Peyer's patch (tissue), 4 donors: ENCODE results near the gene FOXP2. TPM values are rescaled to one million over a fixed set of nuclear protein-coding genes. Genes with fewer than 3 reads are reported as not detected.
"Not testable (repeated sequence)": the region's sequence is repeated elsewhere in the genome, so short reads cannot be mapped to it uniquely, and the experiment has no call there.

ENCODE experiments used
- DNase-seq, 3 donors: peaks; one replicate each; pipeline ENCODE4 v3.0.0-alpha.2; 2017 to 2019
- H3K27ac ChIP-seq, 4 donors: fragments of 200-600 bp; sonication (generic); one replicate each; pipeline ENCODE4 v1.5.1; 2016 to 2019
- H3K27me3 ChIP-seq, 2 donors: fragments of 200-600 bp; sonication (generic); one replicate each; pipeline ENCODE4 v1.5.1; 2019
- H3K36me3 ChIP-seq, 3 donors: fragments of 200-600 bp; sonication (generic); one replicate each; pipeline ENCODE4 v1.5.1; 2016 to 2019
- H3K4me1 ChIP-seq, 4 donors: fragments of 200-600 bp; sonication (generic); one replicate each; pipeline ENCODE4 v1.5.1; 2016 to 2019
- H3K4me3 ChIP-seq, 4 donors: fragments of 200-600 bp; sonication (generic); 1 replicate in 3 of 4; 2 replicates in 1 of 4; pipeline ENCODE4 v1.5.1; 2016 to 2019; ENCODE audit warnings: mild to moderate bottlenecking in 1 of 4
- H3K9me3 ChIP-seq, 4 donors: fragments of 200-600 bp; sonication (generic); one replicate each; pipeline ENCODE4 v1.5.1; 2016 to 2019; ENCODE audit warnings: mild to moderate bottlenecking in 1 of 4
- POLR2A ChIP-seq, 2 donors: fragments of 450-650 bp; IDR thresholded peaks; one replicate each; pipeline ENCODE4 v1.5.1; 2017; ENCODE audit warnings: antibody characterized with exemption in 2 of 2, mild to moderate bottlenecking in 2 of 2, moderate library complexity in 2 of 2
- total RNA-seq, 4 donors: library from RNA; depleted of rRNA; stranded (reverse); fragments of >200 nt; gene quantifications; one replicate each; pipeline ENCODE4 v1.1.0, GENCODE V29; 2016
- TF ChIP-seq, protein P1 (sequence below), 6 experiments: fragments of 450-650 bp in 4 of 6; fragments of 200-600 bp in 2 of 6; sonication (generic) in 1 of 6; IDR thresholded peaks; one replicate each; pipeline ENCODE4 v1.5.1; 2017 to 2019; ENCODE audit warnings: antibody characterized with exemption in 6 of 6, mild to moderate bottlenecking in 3 of 6, moderate library complexity in 1 of 6

The FOXP2 gene
- total RNA-seq, 4 donors from 2014 or later: 10.5 to 46.2 (median 31.3) TPM

DNA sequence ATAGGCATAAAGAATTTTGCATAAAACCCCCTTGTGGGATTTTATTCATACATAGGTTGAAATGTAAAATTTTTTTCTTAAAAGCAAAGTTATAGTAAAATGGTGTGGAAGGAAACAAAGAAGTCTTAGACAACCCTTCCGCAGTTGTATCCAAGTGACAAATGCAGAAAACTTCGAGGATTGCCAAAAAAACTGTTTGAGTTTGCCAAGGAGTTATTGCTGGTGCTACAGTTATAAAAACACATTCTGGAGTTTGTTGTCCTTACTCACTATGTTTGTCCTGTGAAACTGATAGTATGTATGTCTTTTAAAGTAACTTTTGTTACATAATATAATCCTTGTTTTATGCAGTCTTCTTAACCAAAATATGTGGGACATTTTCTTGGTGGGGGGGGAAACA, 120.3 kb downstream of the FOXP2 start:
- no peaks in the 10 kb centered on the region for H3K36me3 ChIP-seq
- H3K27ac ChIP-seq: no peak overlapping the region
- TF ChIP-seq, protein P1, sequence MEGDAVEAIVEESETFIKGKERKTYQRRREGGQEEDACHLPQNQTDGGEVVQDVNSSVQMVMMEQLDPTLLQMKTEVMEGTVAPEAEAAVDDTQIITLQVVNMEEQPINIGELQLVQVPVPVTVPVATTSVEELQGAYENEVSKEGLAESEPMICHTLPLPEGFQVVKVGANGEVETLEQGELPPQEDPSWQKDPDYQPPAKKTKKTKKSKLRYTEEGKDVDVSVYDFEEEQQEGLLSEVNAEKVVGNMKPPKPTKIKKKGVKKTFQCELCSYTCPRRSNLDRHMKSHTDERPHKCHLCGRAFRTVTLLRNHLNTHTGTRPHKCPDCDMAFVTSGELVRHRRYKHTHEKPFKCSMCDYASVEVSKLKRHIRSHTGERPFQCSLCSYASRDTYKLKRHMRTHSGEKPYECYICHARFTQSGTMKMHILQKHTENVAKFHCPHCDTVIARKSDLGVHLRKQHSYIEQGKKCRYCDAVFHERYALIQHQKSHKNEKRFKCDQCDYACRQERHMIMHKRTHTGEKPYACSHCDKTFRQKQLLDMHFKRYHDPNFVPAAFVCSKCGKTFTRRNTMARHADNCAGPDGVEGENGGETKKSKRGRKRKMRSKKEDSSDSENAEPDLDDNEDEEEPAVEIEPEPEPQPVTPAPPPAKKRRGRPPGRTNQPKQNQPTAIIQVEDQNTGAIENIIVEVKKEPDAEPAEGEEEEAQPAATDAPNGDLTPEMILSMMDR (IDR thresholded peaks at IDR 0.05): no peak
- no peak for TF ChIP-seq POLR2A (IDR thresholded peaks at IDR 0.05)
- no peak overlapping the region for H3K4me3 ChIP-seq
- no peaks in the 10 kb centered on the region for H3K9me3 ChIP-seq
- no peaks in the 10 kb centered on the region for H3K27me3 ChIP-seq
- no peak for DNase-seq
- no peaks in the 10 kb centered on the region for H3K4me1 ChIP-seq

DNA sequence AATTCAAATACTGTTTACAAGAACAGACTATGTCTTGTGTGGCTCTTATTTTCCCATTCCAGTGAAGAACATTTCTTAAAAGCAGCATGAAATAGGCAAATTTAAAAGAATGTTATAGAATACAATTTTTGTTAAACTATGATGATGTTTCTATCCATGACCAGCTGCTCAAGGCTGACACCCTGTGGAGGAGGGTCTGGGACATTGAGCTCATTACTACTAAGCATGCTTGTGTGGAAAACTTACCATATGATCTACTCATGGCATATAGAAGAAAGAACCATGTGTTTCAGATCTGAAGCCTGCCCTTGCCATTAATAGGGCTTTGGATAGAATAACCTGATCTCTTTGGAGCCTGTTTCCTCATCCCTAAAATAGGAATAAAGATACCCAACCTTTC, 125.0 kb downstream of the FOXP2 start:
- no peak for DNase-seq
- no peaks in the 10 kb centered on the region for H3K4me1 ChIP-seq
- TF ChIP-seq, protein P1 (IDR thresholded peaks at IDR 0.05): peak in 3 of 6 experiments; percentile 23 to 34 (median 33)
- no peak for TF ChIP-seq POLR2A (IDR thresholded peaks at IDR 0.05)
- no peak overlapping the region for H3K27ac ChIP-seq
- no peak overlapping the region for H3K4me3 ChIP-seq
- no peaks in the 10 kb centered on the region for H3K9me3 ChIP-seq
- no peaks in the 10 kb centered on the region for H3K36me3 ChIP-seq
- H3K27me3 ChIP-seq: no peaks in the 10 kb centered on the region

DNA sequence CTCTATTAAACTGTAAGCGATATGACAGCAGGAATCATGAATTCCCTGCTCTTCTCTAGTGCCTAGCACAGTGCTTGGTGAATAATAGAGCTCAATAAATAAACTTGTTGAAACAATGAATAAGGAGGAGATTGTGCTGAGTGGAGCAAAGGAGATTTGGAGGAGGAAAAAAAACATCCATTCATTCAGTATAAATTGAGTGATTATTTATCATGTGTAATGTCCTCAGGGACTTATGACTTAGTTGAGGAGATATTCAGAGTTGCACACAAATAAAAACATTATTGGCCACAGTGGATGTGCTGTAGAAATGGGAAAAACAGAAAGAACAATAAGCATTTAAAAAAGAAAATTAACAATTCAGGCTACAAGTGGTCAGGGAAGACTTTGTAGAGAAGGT, 125.7 kb downstream of the FOXP2 start:
- Histone ChIP-seq H3K27ac (no peak overlapping the region), H3K27me3 (no peaks in the 10 kb centered on the region), H3K4me3 (no peak overlapping the region), H3K9me3 (no peaks in the 10 kb centered on the region), H3K36me3 (no peaks in the 10 kb centered on the region), H3K4me1 (no peaks in the 10 kb centered on the region)
- no peak for TF ChIP-seq POLR2A (IDR thresholded peaks at IDR 0.05)
- TF ChIP-seq, protein P1 (IDR thresholded peaks at IDR 0.05): no peak
- DNase-seq: no peak

DNA sequence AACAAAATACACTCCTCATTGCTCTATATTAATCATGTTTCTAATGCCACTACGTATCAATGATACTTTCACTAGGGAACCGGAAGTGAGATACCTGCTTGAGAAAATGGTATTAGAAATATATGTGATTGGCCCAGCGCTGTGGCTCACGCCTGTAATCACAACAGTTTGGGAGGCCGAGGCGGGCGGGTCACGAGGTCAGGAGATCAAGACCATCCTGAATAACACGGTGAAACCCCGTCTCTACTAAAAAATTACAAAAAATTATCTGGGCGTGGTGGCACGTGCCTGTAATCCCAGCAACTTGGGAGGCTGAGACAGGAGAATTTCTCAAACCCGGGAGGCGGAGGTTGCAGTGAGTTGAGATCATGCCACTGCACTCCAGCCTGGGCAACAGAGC, 132.7 kb downstream of the FOXP2 start:
- not testable (repeated sequence) for DNase-seq, H3K4me1 ChIP-seq, H3K4me3 ChIP-seq, H3K9me3 ChIP-seq, H3K36me3 ChIP-seq, H3K27ac ChIP-seq, H3K27me3 ChIP-seq

DNA sequence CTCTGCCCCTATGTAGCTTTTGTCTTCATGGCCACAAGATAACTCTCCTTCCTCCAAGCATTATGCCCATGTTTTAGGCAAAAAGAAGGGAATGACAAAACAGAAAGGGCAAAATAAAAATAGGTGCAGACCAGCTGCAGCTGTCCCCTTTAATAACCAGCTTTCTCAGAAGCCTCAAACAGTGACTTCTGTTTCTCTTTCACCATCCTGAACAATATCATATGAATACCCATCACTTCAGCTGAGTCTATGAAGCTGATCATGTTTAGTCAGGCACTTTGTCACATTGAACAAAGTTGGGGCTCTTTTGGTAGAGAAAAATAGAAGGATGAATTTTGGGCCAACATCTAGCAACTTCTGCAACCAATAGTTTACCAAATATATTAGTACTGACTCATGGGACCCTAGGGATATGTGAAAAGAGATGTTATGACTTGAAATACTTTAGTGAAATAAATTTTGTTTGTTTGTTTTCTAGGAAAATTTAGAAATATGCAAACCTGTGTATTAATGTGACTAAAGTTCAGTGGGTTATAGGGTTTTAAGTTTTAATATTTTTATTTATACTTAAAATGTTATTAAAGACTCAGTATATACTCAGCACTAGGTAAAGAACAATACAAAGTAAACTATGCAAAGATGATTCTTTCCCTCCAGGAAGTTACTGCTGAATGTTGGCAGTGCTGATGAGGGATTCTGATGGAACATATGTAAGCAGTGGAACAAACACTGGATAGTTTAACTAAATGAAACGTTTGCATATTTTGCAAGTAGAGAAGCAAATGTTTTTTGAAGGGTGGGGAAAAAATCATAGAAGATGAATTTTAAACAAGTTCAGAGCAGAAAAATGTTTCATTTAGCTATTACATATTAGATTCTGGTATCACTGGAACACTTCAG, 133.7 kb downstream of the FOXP2 start:
- Histone ChIP-seq H3K36me3 (no peaks in the 10 kb centered on the region), H3K9me3 (no peaks in the 10 kb centered on the region), H3K4me3 (no peak overlapping the region), H3K27ac (no peak overlapping the region), H3K4me1 (no peaks in the 10 kb centered on the region), H3K27me3 (no peaks in the 10 kb centered on the region)
- DNase-seq: no peak
- TF ChIP-seq POLR2A (IDR thresholded peaks at IDR 0.05): no peak
- TF ChIP-seq, protein P1 (IDR thresholded peaks at IDR 0.05): no peak

DNA sequence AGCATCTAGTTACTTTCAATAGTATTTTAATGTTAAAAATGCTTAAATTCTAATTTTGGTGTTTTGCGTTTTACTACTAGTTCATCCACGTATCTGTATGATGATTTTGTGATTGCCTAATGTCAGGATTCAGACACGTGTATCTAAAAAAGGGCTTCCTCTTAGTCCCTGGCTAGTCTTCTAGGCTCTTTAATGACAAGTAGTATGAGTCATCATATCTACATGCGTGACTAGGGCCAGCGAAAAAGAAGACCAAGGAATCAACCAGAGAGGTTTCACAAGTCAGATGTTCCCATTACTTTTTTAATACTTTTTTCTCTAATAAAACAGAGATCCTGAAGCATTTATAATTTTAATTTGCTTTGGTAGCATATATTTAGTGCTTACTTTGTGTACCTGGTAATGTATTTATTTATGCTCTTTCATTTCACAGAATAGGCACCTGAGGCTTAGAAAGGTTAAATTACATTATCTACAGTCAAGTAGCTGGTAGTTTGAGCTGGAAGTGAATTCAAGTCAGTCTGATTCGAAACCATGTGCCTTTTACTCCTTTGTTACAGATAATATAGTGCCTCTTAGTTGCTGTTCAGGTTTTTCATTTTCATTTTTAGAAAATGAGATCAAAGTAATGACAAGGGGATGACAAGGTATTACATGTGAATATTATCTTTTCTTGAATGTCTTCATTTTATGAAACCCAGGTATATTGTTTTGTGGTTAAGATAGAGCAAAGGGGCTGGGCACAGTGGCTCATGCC, 140.3 kb downstream of the FOXP2 start:
- DNase-seq: no peak
- no peaks in the 10 kb centered on the region for H3K27me3 ChIP-seq
- H3K36me3 ChIP-seq: no peaks in the 10 kb centered on the region
- TF ChIP-seq, protein P1 (IDR thresholded peaks at IDR 0.05): no peak
- no peaks in the 10 kb centered on the region for H3K9me3 ChIP-seq
- H3K4me1 ChIP-seq: no peaks in the 10 kb centered on the region
- H3K27ac ChIP-seq: no peak overlapping the region
- no peak overlapping the region for H3K4me3 ChIP-seq
